DND-41 (cell line): ENCODE data around the gene ZNF132.

Experiments
- ATAC-seq: fragments of 200-7000 bp; cut with Tn5 transposase; 3 replicates; pipeline ENCODE4 v1.9.1; 2021; ENCODE audit warnings: low read depth; ENCODE audit not compliant: insufficient read depth
- DNase-seq: peaks from one replicate; pipeline ENCODE4 v3.0.0-alpha.2; 2020
- H2AFZ ChIP-seq: 2 replicates; pipeline ENCODE4 v1.6.0; 2012; ENCODE audit warnings: low read depth, low read length
- H3K27ac ChIP-seq: 2 replicates; pipeline ENCODE4 v1.5.1; 2012; ENCODE audit warnings: low read length, inconsistent platforms
- H3K27me3 ChIP-seq: fragments of 200-600 bp; sonication (generic); 2 replicates; pipeline ENCODE4 v1.6.0; 2012; ENCODE audit warnings: low read length, mild to moderate bottlenecking, inconsistent platforms; ENCODE audit not compliant: insufficient read depth, poor library complexity
- H3K36me3 ChIP-seq: 2 replicates; pipeline ENCODE4 v1.5.1; 2012; ENCODE audit warnings: low read length, inconsistent platforms; ENCODE audit not compliant: insufficient read depth
- H3K4me1 ChIP-seq: 2 replicates; pipeline ENCODE4 v1.5.1; 2012; ENCODE audit warnings: mild to moderate bottlenecking, low read length; ENCODE audit not compliant: insufficient read depth
- H3K4me2 ChIP-seq: 2 replicates; pipeline ENCODE4 v1.6.0; 2012; ENCODE audit warnings: mild to moderate bottlenecking, moderate library complexity, low read length, inconsistent platforms; ENCODE audit not compliant: insufficient read depth
- H3K4me3 ChIP-seq, 2 experiments: fragments of 200-600 bp in 1 of 2; shearing (Covaris generic) in 1 of 2; 2 replicates each; pipeline ENCODE4 v1.5.1; 2012 to 2016; ENCODE audit warnings: inconsistent platforms in 2 of 2, low read length in 2 of 2, mild to moderate bottlenecking in 2 of 2, low read depth in 1 of 2, moderate library complexity in 1 of 2
- H3K79me2 ChIP-seq: 2 replicates; pipeline ENCODE4 v1.6.0; 2012; ENCODE audit warnings: low read length, inconsistent platforms; ENCODE audit not compliant: insufficient read depth
- H3K9ac ChIP-seq: 2 replicates; pipeline ENCODE4 v1.6.0; 2012; ENCODE audit warnings: low read depth, mild to moderate bottlenecking, inconsistent platforms, low read length, moderate library complexity
- H3K9me3 ChIP-seq: 2 replicates; pipeline ENCODE4 v1.5.1; 2012; ENCODE audit warnings: low read length, moderate library complexity, mild to moderate bottlenecking, inconsistent platforms; ENCODE audit not compliant: insufficient read depth, severe bottlenecking
- H4K20me1 ChIP-seq: 2 replicates; pipeline ENCODE4 v1.6.0; 2012; ENCODE audit warnings: low read length; ENCODE audit not compliant: insufficient read depth
- EZH2 ChIP-seq: IDR thresholded peaks from 3 replicates; pipeline ENCODE4 v1.6.1; 2012; ENCODE audit warnings: borderline replicate concordance, low read depth, mild to moderate bottlenecking, moderate library complexity, low read length, inconsistent platforms; ENCODE audit not compliant: severe bottlenecking
- TF ChIP-seq, protein P1 (sequence below): IDR thresholded peaks from 2 replicates; pipeline ENCODE4 v1.5.1; 2012; ENCODE audit warnings: borderline replicate concordance, low read length, moderate library complexity, mild to moderate bottlenecking; ENCODE audit not compliant: poor library complexity, severe bottlenecking; ENCODE audit errors: extremely low read depth

The ZNF132 gene

DNA sequence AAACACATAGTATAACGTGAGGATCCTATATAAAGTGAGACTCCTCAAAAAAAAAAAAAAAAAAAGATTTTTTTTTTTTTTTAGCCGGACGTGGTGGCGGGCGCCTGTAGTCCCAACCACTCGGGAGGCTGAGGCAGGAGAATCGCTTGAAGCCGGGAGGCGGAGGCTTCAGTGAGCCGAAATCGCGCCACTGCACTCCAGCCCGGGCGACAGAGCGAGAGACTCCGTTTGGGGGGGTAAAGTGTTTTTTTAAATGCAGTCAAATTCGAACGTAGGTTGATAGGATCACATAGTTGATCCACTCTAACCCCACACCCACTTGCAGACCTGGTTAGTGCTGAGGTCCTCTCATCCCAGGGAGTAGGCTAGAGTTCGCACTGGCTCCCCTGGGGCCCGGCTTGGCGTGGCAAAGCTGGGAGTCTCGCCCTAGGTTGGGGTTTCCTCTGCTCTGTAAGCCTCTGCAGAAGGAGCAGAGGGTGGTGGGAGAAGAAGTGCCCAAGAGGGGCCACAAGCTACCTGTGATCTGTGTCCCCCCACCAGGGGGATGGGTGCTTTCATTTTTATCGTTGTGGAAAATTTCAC, 38.0 kb downstream of the ZNF132 start:
- no peaks in the 10 kb centered on the region for H3K36me3 ChIP-seq
- H3K79me2 ChIP-seq = peaks cover 9% of the 10 kb centered on the region; the same call in 1 of the 2 replicates
- H3K27ac ChIP-seq = peak overlapping the region; percentile 70
- TF ChIP-seq, protein P1, sequence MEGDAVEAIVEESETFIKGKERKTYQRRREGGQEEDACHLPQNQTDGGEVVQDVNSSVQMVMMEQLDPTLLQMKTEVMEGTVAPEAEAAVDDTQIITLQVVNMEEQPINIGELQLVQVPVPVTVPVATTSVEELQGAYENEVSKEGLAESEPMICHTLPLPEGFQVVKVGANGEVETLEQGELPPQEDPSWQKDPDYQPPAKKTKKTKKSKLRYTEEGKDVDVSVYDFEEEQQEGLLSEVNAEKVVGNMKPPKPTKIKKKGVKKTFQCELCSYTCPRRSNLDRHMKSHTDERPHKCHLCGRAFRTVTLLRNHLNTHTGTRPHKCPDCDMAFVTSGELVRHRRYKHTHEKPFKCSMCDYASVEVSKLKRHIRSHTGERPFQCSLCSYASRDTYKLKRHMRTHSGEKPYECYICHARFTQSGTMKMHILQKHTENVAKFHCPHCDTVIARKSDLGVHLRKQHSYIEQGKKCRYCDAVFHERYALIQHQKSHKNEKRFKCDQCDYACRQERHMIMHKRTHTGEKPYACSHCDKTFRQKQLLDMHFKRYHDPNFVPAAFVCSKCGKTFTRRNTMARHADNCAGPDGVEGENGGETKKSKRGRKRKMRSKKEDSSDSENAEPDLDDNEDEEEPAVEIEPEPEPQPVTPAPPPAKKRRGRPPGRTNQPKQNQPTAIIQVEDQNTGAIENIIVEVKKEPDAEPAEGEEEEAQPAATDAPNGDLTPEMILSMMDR = no peak
- TF ChIP-seq EZH2 = no peak
- peak overlapping the region; percentile 32 to 77; a peak in 3 of 4 replicates for H3K4me3 ChIP-seq
- H3K4me1 ChIP-seq = peaks cover 27% of the 10 kb centered on the region
- peak overlapping the region; percentile 60 for H3K9ac ChIP-seq
- peak overlapping the region; percentile 71 for H2AFZ ChIP-seq
- ATAC-seq (no peak), DNase-seq (peak; percentile 45)
- no peaks in the 10 kb centered on the region for H4K20me1 ChIP-seq
- H3K9me3 ChIP-seq = no peaks in the 10 kb centered on the region
- H3K4me2 ChIP-seq = peak overlapping the region; percentile 71
- H3K27me3 ChIP-seq = no peaks in the 10 kb centered on the region

GRCh38 chr19:58400916-58401839, 38.8 kb downstream of the ZNF132 start:
- Histone ChIP-seq H3K4me2 (peak overlapping the region; percentile 77), H3K4me3 (peak overlapping the region; percentile 32 to 77; a peak in 3 of 4 replicates), H3K4me1 (peaks cover 22% of the 10 kb centered on the region), H3K36me3 (no peaks in the 10 kb centered on the region), H2AFZ (peak overlapping the region; percentile 80), H3K27ac (peak overlapping the region; percentile 70), H4K20me1 (no peaks in the 10 kb centered on the region), H3K79me2 (peaks cover 3% of the 10 kb centered on the region; the same call in 1 of the 2 replicates), H3K27me3 (no peaks in the 10 kb centered on the region), H3K9ac (peak overlapping the region; percentile 60), H3K9me3 (no peaks in the 10 kb centered on the region)
- peak; percentile 94 for ATAC-seq
- TF ChIP-seq EZH2 = no peak
- TF ChIP-seq, protein P1 = peak; percentile 5
- DNase-seq = peak; percentile 100

DNA sequence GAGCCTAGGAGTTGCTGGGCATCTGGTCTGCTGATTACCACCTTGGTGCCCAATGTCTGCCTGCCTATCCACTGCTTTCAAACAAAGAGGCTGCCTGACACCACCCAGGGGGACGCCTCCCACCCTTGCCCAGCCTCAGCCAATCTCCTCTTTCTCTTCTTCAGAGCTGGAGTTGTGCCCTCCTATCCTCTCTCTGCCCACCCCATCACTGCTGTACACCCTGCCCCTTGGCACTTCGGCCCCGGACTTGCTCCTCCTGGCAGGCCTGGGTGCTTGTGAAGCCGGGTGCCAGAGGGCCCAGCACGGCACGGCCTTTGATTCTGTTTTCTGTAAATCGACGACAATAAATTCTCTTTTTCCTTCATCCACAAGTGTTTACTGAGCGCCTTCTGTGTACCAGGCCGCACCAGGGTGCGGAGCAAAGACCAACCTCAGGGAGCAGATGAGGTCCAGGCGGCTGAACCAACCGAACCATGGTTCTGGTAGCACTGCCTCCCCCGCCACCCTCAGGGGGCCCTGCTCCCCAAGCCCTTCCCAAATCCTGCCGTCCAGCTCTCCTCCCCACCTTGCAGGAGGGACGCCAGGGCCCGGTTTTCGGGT, 39.5 kb downstream of the ZNF132 start:
- no peak for DNase-seq
- H3K4me1 ChIP-seq = peaks cover 22% of the 10 kb centered on the region
- H3K79me2 ChIP-seq = peaks cover 3% of the 10 kb centered on the region; the same call in 1 of the 2 replicates
- peaks cover 5% of the 10 kb centered on the region for H3K36me3 ChIP-seq
- peak overlapping the region; percentile 66 for H3K27ac ChIP-seq
- peak overlapping the region in 1 of 2 experiments; percentile 55; a peak in 2 of 4 replicates for H3K4me3 ChIP-seq
- peak overlapping the region; percentile 77 for H3K4me2 ChIP-seq
- H3K9me3 ChIP-seq = no peaks in the 10 kb centered on the region
- TF ChIP-seq, protein P1 = no peak
- H2AFZ ChIP-seq = peak overlapping the region; percentile 80
- no peaks in the 10 kb centered on the region for H3K27me3 ChIP-seq
- peaks cover 2% of the 10 kb centered on the region; the same call in 1 of the 2 replicates for H4K20me1 ChIP-seq
- no peak for ATAC-seq
- H3K9ac ChIP-seq = peak overlapping the region; percentile 52
